ENCODE results near the gene PRKCZ. TPM values are rescaled to one million over a fixed set of nuclear protein-coding genes. Genes with fewer than 3 reads are reported as not detected.

The PRKCZ gene
- total and polyA plus RNA-seq, 2 experiments from 2014 or later = 26.2 to 36.9 TPM

DNA sequence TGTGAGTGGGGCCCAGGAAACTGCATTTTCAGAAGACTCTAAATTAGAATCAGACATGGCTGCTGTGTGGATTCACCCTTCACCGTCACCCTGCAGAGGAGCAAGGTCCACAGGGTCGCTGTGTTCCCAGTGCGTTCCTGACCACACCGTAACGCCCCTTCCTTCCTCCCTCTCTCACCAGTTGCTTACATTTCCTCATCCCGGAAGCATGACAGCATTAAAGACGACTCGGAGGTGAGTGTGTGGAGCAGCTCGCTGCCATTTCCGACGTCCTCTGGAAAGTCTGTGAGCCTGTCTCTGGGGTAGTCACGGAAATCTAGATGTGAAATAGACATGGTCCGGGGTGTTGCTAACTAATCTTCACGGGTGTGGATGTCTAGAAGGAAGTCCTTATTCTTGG is 98.5 kb downstream of the PRKCZ start (continued):
- TF ChIP-seq, protein P1, sequence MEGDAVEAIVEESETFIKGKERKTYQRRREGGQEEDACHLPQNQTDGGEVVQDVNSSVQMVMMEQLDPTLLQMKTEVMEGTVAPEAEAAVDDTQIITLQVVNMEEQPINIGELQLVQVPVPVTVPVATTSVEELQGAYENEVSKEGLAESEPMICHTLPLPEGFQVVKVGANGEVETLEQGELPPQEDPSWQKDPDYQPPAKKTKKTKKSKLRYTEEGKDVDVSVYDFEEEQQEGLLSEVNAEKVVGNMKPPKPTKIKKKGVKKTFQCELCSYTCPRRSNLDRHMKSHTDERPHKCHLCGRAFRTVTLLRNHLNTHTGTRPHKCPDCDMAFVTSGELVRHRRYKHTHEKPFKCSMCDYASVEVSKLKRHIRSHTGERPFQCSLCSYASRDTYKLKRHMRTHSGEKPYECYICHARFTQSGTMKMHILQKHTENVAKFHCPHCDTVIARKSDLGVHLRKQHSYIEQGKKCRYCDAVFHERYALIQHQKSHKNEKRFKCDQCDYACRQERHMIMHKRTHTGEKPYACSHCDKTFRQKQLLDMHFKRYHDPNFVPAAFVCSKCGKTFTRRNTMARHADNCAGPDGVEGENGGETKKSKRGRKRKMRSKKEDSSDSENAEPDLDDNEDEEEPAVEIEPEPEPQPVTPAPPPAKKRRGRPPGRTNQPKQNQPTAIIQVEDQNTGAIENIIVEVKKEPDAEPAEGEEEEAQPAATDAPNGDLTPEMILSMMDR (conservative IDR thresholded peaks at IDR 0.05; ENCODE audit: low read depth in 2 of 2) = no peak

DNA sequence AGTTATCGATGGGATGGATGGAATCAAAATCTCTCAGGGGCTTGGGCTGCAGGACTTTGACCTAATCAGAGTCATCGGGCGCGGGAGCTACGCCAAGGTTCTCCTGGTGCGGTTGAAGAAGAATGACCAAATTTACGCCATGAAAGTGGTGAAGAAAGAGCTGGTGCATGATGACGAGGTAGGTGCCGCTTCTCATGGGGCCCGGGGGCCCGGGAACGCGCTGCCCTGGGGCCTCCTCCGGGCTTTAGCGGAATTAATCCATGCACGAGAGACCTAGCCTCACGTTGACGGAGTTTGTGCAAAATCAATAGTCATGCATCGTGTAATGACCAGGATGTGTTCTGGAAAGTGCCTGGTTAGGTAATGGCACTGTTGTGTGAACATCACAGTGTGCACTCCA is 100.6 kb downstream of the PRKCZ start:
- H3K4me3 Mint-ChIP-seq = no peak overlapping the region
- Histone ChIP-seq H3F3A (replicated peaks; ENCODE audit: low read depth) (no peaks in the 10 kb centered on the region), H3K4me2 (no peak overlapping the region), H3K79me2 (replicated peaks; ENCODE audit: insufficient read depth) (peaks cover 6% of the 10 kb centered on the region; the same call in 1 of the 2 replicates), H3K36me3 (ENCODE audit: insufficient read depth) (no peaks in the 10 kb centered on the region), H4K20me1 (replicated peaks; ENCODE audit: insufficient read depth) (no peaks in the 10 kb centered on the region), H3K4me1 (ENCODE audit: insufficient read depth) (no peaks in the 10 kb centered on the region), H3K4me3 (no peak overlapping the region), H3K27me3 (ENCODE audit: insufficient read depth) (no peaks in the 10 kb centered on the region), H3K9me2 (ENCODE audit: insufficient read depth) (peaks cover 10% of the 10 kb centered on the region; the same call in 1 of the 2 replicates), H2AFZ (no peak overlapping the region), H3K27ac (ENCODE audit: low read depth) (no peak overlapping the region)
- H3K9me3 Mint-ChIP-seq = no peaks in the 10 kb centered on the region; the same call in 2 of the 3 replicates
- no peak overlapping the region for H3K27ac Mint-ChIP-seq
- peaks cover 4% of the 10 kb centered on the region for H3K27me3 Mint-ChIP-seq (ENCODE audit: insufficient read depth, low read depth, poor library complexity)
- TF ChIP-seq JUNB (IDR thresholded peaks at IDR 0.05; ENCODE audit: unreplicated experiment) = no peak
- TF ChIP-seq NANOG (IDR thresholded peaks at IDR 0.05; ENCODE audit: borderline replicate concordance) = no peak
- TF ChIP-seq, protein P1 (conservative IDR thresholded peaks at IDR 0.05; ENCODE audit: low read depth in 2 of 2) = no peak
- no peak for TF ChIP-seq ZNF114 (CRISPR knock-in tag; IDR thresholded peaks at IDR 0.05)
- no peak for TF ChIP-seq CREB1 (CRISPR knock-in tag; IDR thresholded peaks at IDR 0.05; ENCODE audit: low read depth)
- TF ChIP-seq POLR2AphosphoS5 (IDR thresholded peaks at IDR 0.05; ENCODE audit: low read depth) = no peak
- TF ChIP-seq EZH2 (IDR thresholded peaks at IDR 0.05; ENCODE audit: low read depth, unreplicated experiment) = no peak
- no peak for TF ChIP-seq ZNF331 (CRISPR knock-in tag; IDR thresholded peaks at IDR 0.05; ENCODE audit: low read depth)
- TF ChIP-seq, protein P2, sequence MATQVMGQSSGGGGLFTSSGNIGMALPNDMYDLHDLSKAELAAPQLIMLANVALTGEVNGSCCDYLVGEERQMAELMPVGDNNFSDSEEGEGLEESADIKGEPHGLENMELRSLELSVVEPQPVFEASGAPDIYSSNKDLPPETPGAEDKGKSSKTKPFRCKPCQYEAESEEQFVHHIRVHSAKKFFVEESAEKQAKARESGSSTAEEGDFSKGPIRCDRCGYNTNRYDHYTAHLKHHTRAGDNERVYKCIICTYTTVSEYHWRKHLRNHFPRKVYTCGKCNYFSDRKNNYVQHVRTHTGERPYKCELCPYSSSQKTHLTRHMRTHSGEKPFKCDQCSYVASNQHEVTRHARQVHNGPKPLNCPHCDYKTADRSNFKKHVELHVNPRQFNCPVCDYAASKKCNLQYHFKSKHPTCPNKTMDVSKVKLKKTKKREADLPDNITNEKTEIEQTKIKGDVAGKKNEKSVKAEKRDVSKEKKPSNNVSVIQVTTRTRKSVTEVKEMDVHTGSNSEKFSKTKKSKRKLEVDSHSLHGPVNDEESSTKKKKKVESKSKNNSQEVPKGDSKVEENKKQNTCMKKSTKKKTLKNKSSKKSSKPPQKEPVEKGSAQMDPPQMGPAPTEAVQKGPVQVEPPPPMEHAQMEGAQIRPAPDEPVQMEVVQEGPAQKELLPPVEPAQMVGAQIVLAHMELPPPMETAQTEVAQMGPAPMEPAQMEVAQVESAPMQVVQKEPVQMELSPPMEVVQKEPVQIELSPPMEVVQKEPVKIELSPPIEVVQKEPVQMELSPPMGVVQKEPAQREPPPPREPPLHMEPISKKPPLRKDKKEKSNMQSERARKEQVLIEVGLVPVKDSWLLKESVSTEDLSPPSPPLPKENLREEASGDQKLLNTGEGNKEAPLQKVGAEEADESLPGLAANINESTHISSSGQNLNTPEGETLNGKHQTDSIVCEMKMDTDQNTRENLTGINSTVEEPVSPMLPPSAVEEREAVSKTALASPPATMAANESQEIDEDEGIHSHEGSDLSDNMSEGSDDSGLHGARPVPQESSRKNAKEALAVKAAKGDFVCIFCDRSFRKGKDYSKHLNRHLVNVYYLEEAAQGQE (IDR thresholded peaks at IDR 0.05; ENCODE audit: unreplicated experiment) = no peak
- TF ChIP-seq, protein P3, sequence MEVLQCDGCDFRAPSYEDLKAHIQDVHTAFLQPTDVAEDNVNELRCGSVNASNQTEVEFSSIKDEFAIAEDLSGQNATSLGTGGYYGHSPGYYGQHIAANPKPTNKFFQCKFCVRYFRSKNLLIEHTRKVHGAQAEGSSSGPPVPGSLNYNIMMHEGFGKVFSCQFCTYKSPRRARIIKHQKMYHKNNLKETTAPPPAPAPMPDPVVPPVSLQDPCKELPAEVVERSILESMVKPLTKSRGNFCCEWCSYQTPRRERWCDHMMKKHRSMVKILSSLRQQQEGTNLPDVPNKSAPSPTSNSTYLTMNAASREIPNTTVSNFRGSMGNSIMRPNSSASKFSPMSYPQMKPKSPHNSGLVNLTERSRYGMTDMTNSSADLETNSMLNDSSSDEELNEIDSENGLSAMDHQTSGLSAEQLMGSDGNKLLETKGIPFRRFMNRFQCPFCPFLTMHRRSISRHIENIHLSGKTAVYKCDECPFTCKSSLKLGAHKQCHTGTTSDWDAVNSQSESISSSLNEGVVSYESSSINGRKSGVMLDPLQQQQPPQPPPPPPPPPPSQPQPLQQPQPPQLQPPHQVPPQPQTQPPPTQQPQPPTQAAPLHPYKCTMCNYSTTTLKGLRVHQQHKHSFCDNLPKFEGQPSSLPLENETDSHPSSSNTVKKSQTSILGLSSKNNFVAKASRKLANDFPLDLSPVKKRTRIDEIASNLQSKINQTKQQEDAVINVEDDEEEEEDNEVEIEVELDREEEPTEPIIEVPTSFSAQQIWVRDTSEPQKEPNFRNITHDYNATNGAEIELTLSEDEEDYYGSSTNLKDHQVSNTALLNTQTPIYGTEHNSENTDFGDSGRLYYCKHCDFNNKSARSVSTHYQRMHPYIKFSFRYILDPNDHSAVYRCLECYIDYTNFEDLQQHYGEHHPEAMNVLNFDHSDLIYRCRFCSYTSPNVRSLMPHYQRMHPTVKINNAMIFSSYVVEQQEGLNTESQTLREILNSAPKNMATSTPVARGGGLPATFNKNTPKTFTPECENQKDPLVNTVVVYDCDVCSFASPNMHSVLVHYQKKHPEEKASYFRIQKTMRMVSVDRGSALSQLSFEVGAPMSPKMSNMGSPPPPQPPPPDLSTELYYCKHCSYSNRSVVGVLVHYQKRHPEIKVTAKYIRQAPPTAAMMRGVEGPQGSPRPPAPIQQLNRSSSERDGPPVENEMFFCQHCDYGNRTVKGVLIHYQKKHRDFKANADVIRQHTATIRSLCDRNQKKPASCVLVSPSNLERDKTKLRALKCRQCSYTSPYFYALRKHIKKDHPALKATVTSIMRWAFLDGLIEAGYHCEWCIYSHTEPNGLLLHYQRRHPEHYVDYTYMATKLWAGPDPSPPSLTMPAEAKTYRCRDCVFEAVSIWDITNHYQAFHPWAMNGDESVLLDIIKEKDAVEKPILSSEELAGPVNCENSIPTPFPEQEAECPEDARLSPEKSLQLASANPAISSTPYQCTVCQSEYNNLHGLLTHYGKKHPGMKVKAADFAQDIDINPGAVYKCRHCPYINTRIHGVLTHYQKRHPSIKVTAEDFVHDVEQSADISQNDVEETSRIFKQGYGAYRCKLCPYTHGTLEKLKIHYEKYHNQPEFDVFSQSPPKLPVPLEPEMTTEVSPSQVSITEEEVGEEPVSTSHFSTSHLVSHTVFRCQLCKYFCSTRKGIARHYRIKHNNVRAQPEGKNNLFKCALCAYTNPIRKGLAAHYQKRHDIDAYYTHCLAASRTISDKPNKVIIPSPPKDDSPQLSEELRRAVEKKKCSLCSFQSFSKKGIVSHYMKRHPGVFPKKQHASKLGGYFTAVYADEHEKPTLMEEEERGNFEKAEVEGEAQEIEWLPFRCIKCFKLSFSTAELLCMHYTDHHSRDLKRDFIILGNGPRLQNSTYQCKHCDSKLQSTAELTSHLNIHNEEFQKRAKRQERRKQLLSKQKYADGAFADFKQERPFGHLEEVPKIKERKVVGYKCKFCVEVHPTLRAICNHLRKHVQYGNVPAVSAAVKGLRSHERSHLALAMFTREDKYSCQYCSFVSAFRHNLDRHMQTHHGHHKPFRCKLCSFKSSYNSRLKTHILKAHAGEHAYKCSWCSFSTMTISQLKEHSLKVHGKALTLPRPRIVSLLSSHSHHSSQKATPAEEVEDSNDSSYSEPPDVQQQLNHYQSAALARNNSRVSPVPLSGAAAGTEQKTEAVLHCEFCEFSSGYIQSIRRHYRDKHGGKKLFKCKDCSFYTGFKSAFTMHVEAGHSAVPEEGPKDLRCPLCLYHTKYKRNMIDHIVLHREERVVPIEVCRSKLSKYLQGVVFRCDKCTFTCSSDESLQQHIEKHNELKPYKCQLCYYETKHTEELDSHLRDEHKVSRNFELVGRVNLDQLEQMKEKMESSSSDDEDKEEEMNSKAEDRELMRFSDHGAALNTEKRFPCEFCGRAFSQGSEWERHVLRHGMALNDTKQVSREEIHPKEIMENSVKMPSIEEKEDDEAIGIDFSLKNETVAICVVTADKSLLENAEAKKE (CRISPR knock-in tag; IDR thresholded peaks at IDR 0.05) = no peak
- H3K4me1 Mint-ChIP-seq = no peaks in the 10 kb centered on the region
- ATAC-seq (no peak), DNase-seq (ENCODE audit: low spot score) (no peak)
- peaks cover 26% of the 10 kb centered on the region for H3K36me3 Mint-ChIP-seq (ENCODE audit: low read depth)
